Trophoblast cell (in vitro differentiated cells and primary cell): ENCODE results near the gene SLC5A10.

Experiments used
- DNase-seq, 2 donors: peaks; one replicate each; pipeline ENCODE4 v3.0.0-alpha.2; 2016
- H2AFZ ChIP-seq: 2 replicates; pipeline ENCODE4 v1.6.1; 2013; ENCODE audit warnings: low read length, moderate library complexity, mild to moderate bottlenecking; ENCODE audit not compliant: insufficient read depth, poor library complexity
- H2AK5ac ChIP-seq: 2 replicates; pipeline ENCODE4 v1.6.1; 2013; ENCODE audit warnings: mild to moderate bottlenecking, low read length
- H2BK120ac ChIP-seq: 2 replicates; pipeline ENCODE4 v1.6.1; 2013; ENCODE audit warnings: low read length, mild to moderate bottlenecking, moderate library complexity; ENCODE audit not compliant: insufficient read depth, poor library complexity
- H2BK12ac ChIP-seq: 2 replicates; pipeline ENCODE4 v1.6.1; 2013; ENCODE audit warnings: mild to moderate bottlenecking, low read length, moderate library complexity
- H2BK5ac ChIP-seq: 2 replicates; pipeline ENCODE4 v1.6.1; 2013; ENCODE audit warnings: low read length, low read depth, moderate library complexity, mild to moderate bottlenecking; ENCODE audit not compliant: poor library complexity
- H3K14ac ChIP-seq: 2 replicates; pipeline ENCODE4 v1.6.1; 2013; ENCODE audit warnings: mild to moderate bottlenecking, low read length
- H3K18ac ChIP-seq: 2 replicates; pipeline ENCODE4 v1.6.1; 2013; ENCODE audit warnings: mild to moderate bottlenecking, low read length
- H3K23ac ChIP-seq: 2 replicates; pipeline ENCODE4 v1.6.1; 2013; ENCODE audit warnings: low read length
- H3K27ac ChIP-seq: 2 replicates; pipeline ENCODE4 v1.5.1; 2013; ENCODE audit warnings: low read depth, mild to moderate bottlenecking, inconsistent platforms, low read length, moderate library complexity
- H3K27me3 ChIP-seq: 2 replicates; pipeline ENCODE4 v1.6.1; 2013; ENCODE audit warnings: inconsistent platforms, mild to moderate bottlenecking, low read length, moderate library complexity; ENCODE audit not compliant: insufficient read depth
- H3K36me3 ChIP-seq, 2 experiments: 1 replicate in 1 of 2; 2 replicates in 1 of 2; pipeline ENCODE4 v1.6.1; 2013; ENCODE audit warnings: low read length in 2 of 2, mild to moderate bottlenecking in 2 of 2, moderate library complexity in 1 of 2; ENCODE audit not compliant: insufficient read depth in 2 of 2, control insufficient read depth in 1 of 2
- H3K4ac ChIP-seq: 2 replicates; pipeline ENCODE4 v1.6.1; 2013; ENCODE audit warnings: low read depth, mild to moderate bottlenecking, low read length, moderate library complexity
- H3K4me1 ChIP-seq, 2 experiments: 1 replicate in 1 of 2; 2 replicates in 1 of 2; pipeline ENCODE4 v1.6.1; 2013; ENCODE audit warnings: low read length in 2 of 2, mild to moderate bottlenecking in 2 of 2, moderate library complexity in 1 of 2; ENCODE audit not compliant: insufficient read depth in 2 of 2, control insufficient read depth in 1 of 2
- H3K4me2 ChIP-seq: 2 replicates; pipeline ENCODE4 v1.6.1; 2013; ENCODE audit warnings: inconsistent platforms, mild to moderate bottlenecking, low read length, moderate library complexity
- H3K4me3 ChIP-seq: 2 replicates; pipeline ENCODE4 v1.5.1; 2013; ENCODE audit warnings: mild to moderate bottlenecking, low read depth, low read length, inconsistent platforms
- H3K79me1 ChIP-seq: one replicate; pipeline ENCODE4 v1.6.1; 2013; ENCODE audit warnings: low read length
- H3K79me2 ChIP-seq: 2 replicates; pipeline ENCODE4 v1.6.1; 2013; ENCODE audit warnings: low read length, mild to moderate bottlenecking; ENCODE audit not compliant: control insufficient read depth, insufficient read depth, poor library complexity
- H3K9ac ChIP-seq: 2 replicates; pipeline ENCODE4 v1.6.1; 2013; ENCODE audit warnings: mild to moderate bottlenecking, low read length
- H3K9me3 ChIP-seq: 2 replicates; pipeline ENCODE4 v1.6.1; 2013; ENCODE audit warnings: low read depth, mild to moderate bottlenecking, control low read depth, inconsistent platforms, low read length; ENCODE audit not compliant: insufficient read depth
- H4K12ac ChIP-seq: 2 replicates; pipeline ENCODE4 v1.6.1; 2013; ENCODE audit warnings: low read depth, mild to moderate bottlenecking, low read length, moderate library complexity
- H4K8ac ChIP-seq: 2 replicates; pipeline ENCODE4 v1.6.1; 2013; ENCODE audit warnings: low read depth, mild to moderate bottlenecking, low read length, moderate library complexity
- H4K91ac ChIP-seq: one replicate; pipeline ENCODE4 v1.6.1; 2013; ENCODE audit warnings: low read depth, mild to moderate bottlenecking, low read length, moderate library complexity
- WGBS: extraction: QIAGEN DNeasy Blood & Tissue Kit; methylation state at CpG from one replicate; pipeline ENCODE4 v1.1.7; 2013; ENCODE audit warnings: missing lambda C conversion rate; ENCODE audit not compliant: insufficient read length, insufficient coverage; ENCODE audit errors: extremely low coverage; 5-methylcytosine and 5-hydroxymethylcytosine counted together

The SLC5A10 gene

DNA sequence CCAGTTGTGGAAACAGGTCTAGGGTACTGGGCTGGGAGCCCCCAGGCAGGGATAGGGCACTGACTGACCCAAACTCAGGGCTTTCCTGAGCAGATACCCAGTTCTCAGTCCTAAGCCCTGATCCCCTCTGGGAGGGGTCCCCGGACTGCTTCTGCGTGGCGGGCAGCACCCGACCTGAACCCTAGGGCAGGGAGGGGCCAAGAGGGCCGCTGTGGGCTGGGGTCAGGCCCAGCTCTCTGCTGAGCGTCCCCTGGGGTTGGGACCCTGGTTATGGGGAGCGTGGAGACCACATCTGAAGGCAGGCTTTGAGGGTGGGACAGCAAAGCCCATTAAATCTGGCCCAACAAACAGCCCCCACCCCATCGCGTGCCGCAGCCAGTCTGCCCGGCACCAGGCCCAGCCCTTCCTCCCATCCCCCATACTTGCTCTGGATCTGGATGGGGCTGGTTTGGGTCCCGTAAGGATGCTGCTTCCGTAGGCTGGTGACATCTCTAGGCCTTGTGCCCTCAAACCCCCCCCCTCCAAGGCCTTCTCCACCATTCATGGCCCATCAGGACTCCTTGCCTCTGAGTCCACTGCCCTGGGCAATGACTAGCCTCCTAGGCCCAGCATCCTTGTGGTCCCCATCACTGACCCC is 53.3 kb downstream of the SLC5A10 start:
- peaks cover 7 to 9% of the 10 kb centered on the region in 2 experiments for H3K36me3 ChIP-seq
- peak overlapping the region; percentile 1 for H3K4ac ChIP-seq
- H4K8ac ChIP-seq = peak overlapping the region; percentile 22
- DNase-seq = no peak
- peak overlapping the region; percentile 33 for H4K12ac ChIP-seq
- H4K91ac ChIP-seq = peak overlapping the region; percentile 91
- H3K4me1 ChIP-seq = peaks cover 25 to 29% of the 10 kb centered on the region in 2 experiments
- peak overlapping the region; percentile 4 for H3K9ac ChIP-seq
- H3K18ac ChIP-seq = peak overlapping the region; percentile 4
- H3K27me3 ChIP-seq = no peaks in the 10 kb centered on the region
- H3K4me3 ChIP-seq = peak overlapping the region; percentile 70
- peak overlapping the region; percentile 18 for H3K14ac ChIP-seq
- H3K79me1 ChIP-seq = peaks cover 25% of the 10 kb centered on the region
- H3K79me2 ChIP-seq = peaks cover 15% of the 10 kb centered on the region
- peak overlapping the region; percentile 88 for H3K4me2 ChIP-seq
- H2BK12ac ChIP-seq = peak overlapping the region; percentile 15
- H2AK5ac ChIP-seq = peak overlapping the region; percentile 69
- no peaks in the 10 kb centered on the region for H3K9me3 ChIP-seq
- H2BK120ac ChIP-seq = peak overlapping the region; percentile 5
- H3K27ac ChIP-seq = peak overlapping the region; percentile 35
- WGBS = no CpG with 5 or more reads among the region's 13 CpGs
- peak overlapping the region; percentile 0 for H2BK5ac ChIP-seq
- peak overlapping the region; percentile 21 for H2AFZ ChIP-seq
- H3K23ac ChIP-seq = no peak overlapping the region

DNA sequence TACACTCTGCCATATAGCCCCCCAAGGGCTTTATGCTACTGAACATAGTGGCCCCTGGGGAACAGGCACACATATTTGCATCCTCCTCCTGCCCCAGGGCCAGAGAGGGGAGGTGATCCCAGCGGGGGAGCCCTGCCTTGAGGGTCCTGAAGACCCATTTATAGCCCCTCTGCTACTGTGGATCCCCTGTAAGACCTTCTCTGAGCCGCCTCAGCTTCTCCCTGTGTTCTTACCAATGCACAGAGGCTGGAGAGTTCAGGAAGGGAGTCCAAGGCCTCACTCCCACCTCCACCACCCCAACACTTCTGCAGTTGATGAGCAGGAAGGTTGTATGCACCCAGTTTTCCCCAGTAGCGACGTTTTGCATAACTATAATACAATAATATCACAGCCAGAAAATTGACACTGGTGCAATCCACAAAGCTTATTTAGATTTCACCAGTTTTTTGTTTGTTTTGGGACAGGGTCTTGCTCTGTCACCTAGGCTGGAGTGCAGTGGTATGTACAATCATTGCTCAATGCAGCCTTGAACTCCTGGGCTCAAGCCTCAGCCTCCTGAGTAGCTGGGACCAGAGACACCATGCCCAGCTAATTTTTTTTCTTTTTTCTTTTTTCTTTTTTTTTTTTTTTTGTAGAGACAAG is 53.9 kb downstream of the SLC5A10 start:
- peaks cover 5 to 7% of the 10 kb centered on the region in 2 experiments for H3K36me3 ChIP-seq
- H3K9me3 ChIP-seq = no peaks in the 10 kb centered on the region

GRCh38 chr17:19006698-19007097 is 54.7 kb downstream of the SLC5A10 start:
- Histone ChIP-seq H3K4me1 (peaks cover 29 to 31% of the 10 kb centered on the region in 2 experiments), H2BK12ac (no peak overlapping the region), H3K4me3 (no peak overlapping the region), H3K9ac (no peak overlapping the region), H3K79me2 (peaks cover 12% of the 10 kb centered on the region), H3K4ac (no peak overlapping the region), H4K12ac (no peak overlapping the region), H3K36me3 (peaks cover 0 to 5% of the 10 kb centered on the region in 2 experiments), H3K4me2 (no peak overlapping the region), H4K91ac (no peak overlapping the region), H2AK5ac (no peak overlapping the region), H3K27ac (no peak overlapping the region), H3K27me3 (no peaks in the 10 kb centered on the region), H3K14ac (no peak overlapping the region), H3K9me3 (no peaks in the 10 kb centered on the region), H3K79me1 (peaks cover 25% of the 10 kb centered on the region), H2AFZ (no peak overlapping the region), H3K23ac (no peak overlapping the region), H2BK120ac (no peak overlapping the region), H3K18ac (no peak overlapping the region), H2BK5ac (no peak overlapping the region), H4K8ac (no peak overlapping the region)
- DNase-seq = no peak

More for the DNA sequence above, 53.9 kb downstream of the SLC5A10 start:
- Histone ChIP-seq H2AFZ (no peak overlapping the region), H3K27me3 (no peaks in the 10 kb centered on the region), H3K9ac (no peak overlapping the region), H2BK120ac (no peak overlapping the region), H3K14ac (no peak overlapping the region), H2BK5ac (no peak overlapping the region), H3K23ac (no peak overlapping the region), H2BK12ac (no peak overlapping the region), H3K4me3 (no peak overlapping the region), H4K12ac (no peak overlapping the region), H3K79me1 (peaks cover 21% of the 10 kb centered on the region), H3K79me2 (peaks cover 12% of the 10 kb centered on the region), H3K27ac (no peak overlapping the region), H3K4me1 (peaks cover 25 to 28% of the 10 kb centered on the region in 2 experiments), H3K4ac (no peak overlapping the region), H4K8ac (no peak overlapping the region), H3K4me2 (no peak overlapping the region), H3K18ac (no peak overlapping the region), H4K91ac (no peak overlapping the region), H2AK5ac (no peak overlapping the region)
- WGBS = no CpG with 5 or more reads among the region's 4 CpGs
- no peak for DNase-seq

- peak overlapping the region; percentile 6 for H3K4ac ChIP-seq
- no peak overlapping the region for H3K9ac ChIP-seq
- peaks cover 10 to 17% of the 10 kb centered on the region in 2 experiments for H3K4me1 ChIP-seq
- no peak overlapping the region for H2AFZ ChIP-seq
- no peaks in the 10 kb centered on the region for H3K27me3 ChIP-seq
- WGBS = no CpG with 5 or more reads among the region's 12 CpGs
- H3K18ac ChIP-seq = no peak overlapping the region
- H2BK5ac ChIP-seq = no peak overlapping the region
- peak overlapping the region; percentile 74 for H4K91ac ChIP-seq
- peak overlapping the region; percentile 35 for H2AK5ac ChIP-seq
- H2BK120ac ChIP-seq = peak overlapping the region; percentile 52
- no peak overlapping the region for H3K4me2 ChIP-seq
- no peak overlapping the region for H4K8ac ChIP-seq
- no peaks in the 10 kb centered on the region for H3K9me3 ChIP-seq
- peaks cover 9% of the 10 kb centered on the region for H3K79me1 ChIP-seq
- no peak overlapping the region for H3K4me3 ChIP-seq
- peak overlapping the region; percentile 15 for H2BK12ac ChIP-seq
- no peak overlapping the region for H3K27ac ChIP-seq
- no peaks in the 10 kb centered on the region for H3K36me3 ChIP-seq
- H4K12ac ChIP-seq = no peak overlapping the region
- H3K14ac ChIP-seq = peak overlapping the region; percentile 25
- H3K79me2 ChIP-seq = no peaks in the 10 kb centered on the region
- no peak for DNase-seq
- no peak overlapping the region for H3K23ac ChIP-seq
These were observed 58.0 kb downstream of the SLC5A10 start for GRCh38 chr17:19009970-19010369.
